PC-9 (cell line): ENCODE data around the gene PLEKHF1.

ENCODE experiments used
- EZH2 ChIP-seq: fragments of 200-600 bp; sonication (generic); IDR thresholded peaks from 2 replicates; pipeline ENCODE4 v1.8.0; 2017; ENCODE audit warnings: antibody characterized with exemption, low read depth
- TF ChIP-seq, protein P1 (sequence below): fragments of 200-600 bp; sonication (generic); conservative IDR thresholded peaks from 2 replicates; pipeline ENCODE4 v1.6.1; 2017; ENCODE audit warnings: mixed run types, antibody characterized with exemption, mild to moderate bottlenecking, moderate library complexity

- TF ChIP-seq, protein P1, sequence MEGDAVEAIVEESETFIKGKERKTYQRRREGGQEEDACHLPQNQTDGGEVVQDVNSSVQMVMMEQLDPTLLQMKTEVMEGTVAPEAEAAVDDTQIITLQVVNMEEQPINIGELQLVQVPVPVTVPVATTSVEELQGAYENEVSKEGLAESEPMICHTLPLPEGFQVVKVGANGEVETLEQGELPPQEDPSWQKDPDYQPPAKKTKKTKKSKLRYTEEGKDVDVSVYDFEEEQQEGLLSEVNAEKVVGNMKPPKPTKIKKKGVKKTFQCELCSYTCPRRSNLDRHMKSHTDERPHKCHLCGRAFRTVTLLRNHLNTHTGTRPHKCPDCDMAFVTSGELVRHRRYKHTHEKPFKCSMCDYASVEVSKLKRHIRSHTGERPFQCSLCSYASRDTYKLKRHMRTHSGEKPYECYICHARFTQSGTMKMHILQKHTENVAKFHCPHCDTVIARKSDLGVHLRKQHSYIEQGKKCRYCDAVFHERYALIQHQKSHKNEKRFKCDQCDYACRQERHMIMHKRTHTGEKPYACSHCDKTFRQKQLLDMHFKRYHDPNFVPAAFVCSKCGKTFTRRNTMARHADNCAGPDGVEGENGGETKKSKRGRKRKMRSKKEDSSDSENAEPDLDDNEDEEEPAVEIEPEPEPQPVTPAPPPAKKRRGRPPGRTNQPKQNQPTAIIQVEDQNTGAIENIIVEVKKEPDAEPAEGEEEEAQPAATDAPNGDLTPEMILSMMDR = no peak
- no peak for TF ChIP-seq EZH2
Observed at GRCh38 chr19:29643361-29643935, 21.8 kb upstream of the PLEKHF1 start.
